ENCODE data around the gene TRIM33.

GRCh38 chr1:114427612-114428011 is 83.4 kb downstream of the TRIM33 start:
- TF ChIP-seq CTCF (IDR thresholded peaks at IDR 0.05) (no peak), POLR2A (IDR thresholded peaks at IDR 0.05) (no peak), POLR2AphosphoS5 (IDR thresholded peaks at IDR 0.05) (no peak), EP300 (IDR thresholded peaks at IDR 0.05) (no peak)

Data from suprapubic skin (tissue), 4 donors.